Upper lobe of left lung (tissue), 4 donors: ENCODE measurements around the gene CYP4V2.

ENCODE experiments used
- EP300 ChIP-seq, 4 donors: sonication (generic); formaldehyde crosslinking; IDR thresholded peaks; one replicate each; pipeline ENCODE4 v1.5.1; 2017; ENCODE audit warnings: antibody characterized with exemption in 4 of 4, control low read depth in 2 of 4
- POLR2A ChIP-seq, 4 donors: fragments of 450-650 bp; IDR thresholded peaks; one replicate each; pipeline ENCODE4 v1.5.1; 2016 to 2017; ENCODE audit warnings: antibody characterized with exemption in 4 of 4, mild to moderate bottlenecking in 2 of 4
- TF ChIP-seq, protein P1 (sequence below), 6 experiments: fragments of 450-650 bp in 4 of 6; fragments of 200-600 bp in 2 of 6; sonication (generic) in 2 of 6; IDR thresholded peaks; one replicate each; pipeline ENCODE4 v1.5.1; 2016 to 2019; ENCODE audit warnings: antibody characterized with exemption in 6 of 6

DNA sequence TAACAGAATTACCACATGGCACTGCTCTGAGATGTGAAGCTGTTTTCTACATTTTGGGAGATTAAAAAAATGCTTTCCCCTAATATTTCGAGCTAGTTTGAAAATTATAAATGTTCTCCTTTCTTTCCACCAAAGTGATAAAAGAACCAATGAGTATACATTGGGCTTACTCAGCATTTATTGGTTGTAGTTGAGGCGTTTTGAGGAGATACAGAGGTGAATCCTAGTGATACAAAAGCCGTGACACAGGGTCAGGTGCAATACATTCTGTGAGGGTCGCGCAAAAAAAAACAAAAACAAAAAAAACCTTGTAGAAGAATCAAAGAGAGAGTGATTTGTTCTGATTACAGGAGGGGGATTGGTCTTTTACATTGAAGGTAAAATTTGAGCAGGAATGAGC lies 32.4 kb upstream of the CYP4V2 start:
- TF ChIP-seq, protein P1, sequence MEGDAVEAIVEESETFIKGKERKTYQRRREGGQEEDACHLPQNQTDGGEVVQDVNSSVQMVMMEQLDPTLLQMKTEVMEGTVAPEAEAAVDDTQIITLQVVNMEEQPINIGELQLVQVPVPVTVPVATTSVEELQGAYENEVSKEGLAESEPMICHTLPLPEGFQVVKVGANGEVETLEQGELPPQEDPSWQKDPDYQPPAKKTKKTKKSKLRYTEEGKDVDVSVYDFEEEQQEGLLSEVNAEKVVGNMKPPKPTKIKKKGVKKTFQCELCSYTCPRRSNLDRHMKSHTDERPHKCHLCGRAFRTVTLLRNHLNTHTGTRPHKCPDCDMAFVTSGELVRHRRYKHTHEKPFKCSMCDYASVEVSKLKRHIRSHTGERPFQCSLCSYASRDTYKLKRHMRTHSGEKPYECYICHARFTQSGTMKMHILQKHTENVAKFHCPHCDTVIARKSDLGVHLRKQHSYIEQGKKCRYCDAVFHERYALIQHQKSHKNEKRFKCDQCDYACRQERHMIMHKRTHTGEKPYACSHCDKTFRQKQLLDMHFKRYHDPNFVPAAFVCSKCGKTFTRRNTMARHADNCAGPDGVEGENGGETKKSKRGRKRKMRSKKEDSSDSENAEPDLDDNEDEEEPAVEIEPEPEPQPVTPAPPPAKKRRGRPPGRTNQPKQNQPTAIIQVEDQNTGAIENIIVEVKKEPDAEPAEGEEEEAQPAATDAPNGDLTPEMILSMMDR (IDR thresholded peaks at IDR 0.05): no peak
- TF ChIP-seq POLR2A (IDR thresholded peaks at IDR 0.05) (no peak), EP300 (IDR thresholded peaks at IDR 0.05) (no peak)
